Measurements from ENCODE around the gene SNAPC4.

Gene SNAPC4

DNA sequence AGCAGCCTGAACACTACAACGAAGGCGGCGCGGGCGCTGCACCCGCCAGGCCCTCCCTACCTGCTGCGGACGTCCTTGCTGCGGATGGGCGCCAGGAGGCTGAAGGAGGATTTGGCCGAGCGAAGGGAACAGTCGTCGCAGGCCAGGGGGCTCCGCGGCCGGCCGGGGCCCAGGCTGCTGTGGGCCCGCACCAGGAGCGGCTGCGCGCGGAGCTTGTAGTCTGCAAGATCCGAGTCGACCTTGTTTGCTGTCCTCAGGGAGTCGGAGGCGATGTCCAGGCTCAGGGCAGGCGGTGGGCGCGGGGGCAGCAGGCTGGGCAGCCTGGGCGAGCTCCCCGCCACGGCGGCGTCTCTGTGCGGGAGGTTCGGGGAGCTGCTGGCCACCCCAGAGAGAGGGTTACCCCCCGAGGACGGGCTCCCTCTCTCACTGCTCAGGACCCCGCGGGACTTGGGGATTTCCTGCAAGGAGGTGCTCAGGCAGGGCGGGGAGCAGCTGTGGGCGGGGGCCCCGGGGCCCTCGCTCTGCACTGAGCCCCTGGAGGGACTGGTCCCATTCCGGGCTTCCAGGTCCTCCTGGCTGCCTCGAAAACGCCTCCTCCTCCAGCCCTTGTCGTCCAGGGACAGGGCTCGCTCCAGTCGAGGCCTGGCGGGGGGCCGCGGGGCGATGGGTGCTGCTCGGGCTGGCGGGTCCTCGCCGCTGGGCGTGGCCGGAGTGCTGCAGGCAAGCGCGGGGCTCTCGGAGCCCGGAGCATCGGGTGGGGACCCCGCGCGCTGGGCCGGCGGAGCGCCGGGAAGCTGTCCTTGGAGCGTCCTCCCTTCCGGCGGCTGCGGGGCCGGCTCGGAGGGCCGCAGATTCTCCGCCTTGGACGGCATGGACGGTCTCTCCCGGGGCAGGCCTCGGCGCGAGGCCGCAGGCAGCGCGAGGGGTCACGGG is 38.8 kb upstream of the SNAPC4 start:
- no peak for DNase-seq (ENCODE audit: low read depth)
- TF ChIP-seq, protein P1, sequence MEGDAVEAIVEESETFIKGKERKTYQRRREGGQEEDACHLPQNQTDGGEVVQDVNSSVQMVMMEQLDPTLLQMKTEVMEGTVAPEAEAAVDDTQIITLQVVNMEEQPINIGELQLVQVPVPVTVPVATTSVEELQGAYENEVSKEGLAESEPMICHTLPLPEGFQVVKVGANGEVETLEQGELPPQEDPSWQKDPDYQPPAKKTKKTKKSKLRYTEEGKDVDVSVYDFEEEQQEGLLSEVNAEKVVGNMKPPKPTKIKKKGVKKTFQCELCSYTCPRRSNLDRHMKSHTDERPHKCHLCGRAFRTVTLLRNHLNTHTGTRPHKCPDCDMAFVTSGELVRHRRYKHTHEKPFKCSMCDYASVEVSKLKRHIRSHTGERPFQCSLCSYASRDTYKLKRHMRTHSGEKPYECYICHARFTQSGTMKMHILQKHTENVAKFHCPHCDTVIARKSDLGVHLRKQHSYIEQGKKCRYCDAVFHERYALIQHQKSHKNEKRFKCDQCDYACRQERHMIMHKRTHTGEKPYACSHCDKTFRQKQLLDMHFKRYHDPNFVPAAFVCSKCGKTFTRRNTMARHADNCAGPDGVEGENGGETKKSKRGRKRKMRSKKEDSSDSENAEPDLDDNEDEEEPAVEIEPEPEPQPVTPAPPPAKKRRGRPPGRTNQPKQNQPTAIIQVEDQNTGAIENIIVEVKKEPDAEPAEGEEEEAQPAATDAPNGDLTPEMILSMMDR (IDR thresholded peaks at IDR 0.05; ENCODE audit: control insufficient read depth, extremely low read depth, insufficient read depth): no peak
- peak overlapping the region; percentile 67 for H3K4me3 ChIP-seq (ENCODE audit: low read depth, low read length)

DNA sequence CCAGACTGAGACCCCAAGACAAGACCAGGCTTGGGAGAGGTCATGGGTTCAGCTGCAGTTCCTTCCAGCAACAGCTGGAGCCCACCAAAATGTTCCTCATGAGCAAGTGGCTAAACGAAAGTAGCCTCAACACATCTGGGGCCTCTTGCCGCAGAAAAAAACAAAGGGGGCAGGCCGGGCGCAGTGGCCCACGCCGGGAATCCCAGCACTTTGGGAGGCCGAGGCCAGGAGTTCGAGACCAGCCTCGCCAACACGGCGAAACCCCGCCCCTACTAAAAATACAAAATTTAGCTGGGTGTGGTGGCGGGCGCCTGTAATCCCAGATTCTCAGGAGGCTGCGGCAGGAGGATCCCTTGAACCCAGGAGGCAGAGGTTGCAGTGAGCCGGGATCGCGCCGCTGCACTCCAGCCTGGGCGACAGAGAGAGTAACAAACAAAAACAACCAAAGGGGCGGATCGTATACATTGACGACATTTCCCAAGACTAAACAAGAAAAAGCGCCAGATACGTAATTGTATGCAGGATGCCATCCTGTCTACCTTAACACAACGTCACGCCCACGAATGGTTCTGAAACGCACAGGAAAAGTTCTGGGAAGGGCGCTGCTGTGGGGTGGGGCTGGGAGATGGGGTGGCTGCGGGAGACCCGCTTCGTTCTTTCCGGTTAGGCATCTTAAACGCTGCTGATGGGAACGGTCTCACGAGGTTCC is 38.0 kb upstream of the SNAPC4 start:
- peak overlapping the region; percentile 67; the same call in 1 of the 2 replicates for H3K4me3 ChIP-seq (ENCODE audit: low read depth, low read length)
- no peak for DNase-seq (ENCODE audit: low read depth)
- TF ChIP-seq, protein P1 (IDR thresholded peaks at IDR 0.05; ENCODE audit: control insufficient read depth, extremely low read depth, insufficient read depth): no peak

DNA sequence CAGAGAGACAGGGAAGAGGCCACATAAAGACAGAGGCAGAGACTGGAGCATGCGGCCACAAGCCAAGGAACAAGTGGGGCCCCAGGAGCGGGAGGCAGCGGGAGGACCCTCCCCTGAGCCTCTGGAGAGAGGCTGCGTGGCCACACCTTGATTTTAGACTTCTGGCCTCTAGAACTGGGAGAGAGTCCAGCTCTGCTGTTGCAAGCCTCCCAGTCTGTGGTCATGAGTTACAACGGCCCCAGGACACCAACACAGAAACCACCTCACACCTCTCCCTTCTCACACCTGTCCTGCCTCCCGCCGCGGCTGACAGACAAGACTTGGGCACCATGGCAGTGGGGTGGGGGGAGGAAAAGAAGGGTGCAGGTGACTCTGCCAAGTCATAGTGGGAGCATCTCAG is 37.5 kb upstream of the SNAPC4 start:
- DNase-seq (ENCODE audit: low read depth): no peak
- no peak overlapping the region for H3K4me3 ChIP-seq (ENCODE audit: low read depth, low read length)
- TF ChIP-seq, protein P1 (IDR thresholded peaks at IDR 0.05; ENCODE audit: control insufficient read depth, extremely low read depth, insufficient read depth): no peak

GRCh38 chr9:136436055-136436634 is 36.2 kb upstream of the SNAPC4 start:
- TF ChIP-seq, protein P1 (IDR thresholded peaks at IDR 0.05; ENCODE audit: control insufficient read depth, extremely low read depth, insufficient read depth): no peak
- H3K4me3 ChIP-seq (ENCODE audit: low read depth, low read length): no peak overlapping the region
- no peak for DNase-seq (ENCODE audit: low read depth)

GRCh38 chr9:136434580-136435169 is 34.7 kb upstream of the SNAPC4 start:
- DNase-seq (ENCODE audit: low read depth): no peak
- TF ChIP-seq, protein P1 (IDR thresholded peaks at IDR 0.05; ENCODE audit: control insufficient read depth, extremely low read depth, insufficient read depth): no peak
- no peak overlapping the region for H3K4me3 ChIP-seq (ENCODE audit: low read depth, low read length)

DNA sequence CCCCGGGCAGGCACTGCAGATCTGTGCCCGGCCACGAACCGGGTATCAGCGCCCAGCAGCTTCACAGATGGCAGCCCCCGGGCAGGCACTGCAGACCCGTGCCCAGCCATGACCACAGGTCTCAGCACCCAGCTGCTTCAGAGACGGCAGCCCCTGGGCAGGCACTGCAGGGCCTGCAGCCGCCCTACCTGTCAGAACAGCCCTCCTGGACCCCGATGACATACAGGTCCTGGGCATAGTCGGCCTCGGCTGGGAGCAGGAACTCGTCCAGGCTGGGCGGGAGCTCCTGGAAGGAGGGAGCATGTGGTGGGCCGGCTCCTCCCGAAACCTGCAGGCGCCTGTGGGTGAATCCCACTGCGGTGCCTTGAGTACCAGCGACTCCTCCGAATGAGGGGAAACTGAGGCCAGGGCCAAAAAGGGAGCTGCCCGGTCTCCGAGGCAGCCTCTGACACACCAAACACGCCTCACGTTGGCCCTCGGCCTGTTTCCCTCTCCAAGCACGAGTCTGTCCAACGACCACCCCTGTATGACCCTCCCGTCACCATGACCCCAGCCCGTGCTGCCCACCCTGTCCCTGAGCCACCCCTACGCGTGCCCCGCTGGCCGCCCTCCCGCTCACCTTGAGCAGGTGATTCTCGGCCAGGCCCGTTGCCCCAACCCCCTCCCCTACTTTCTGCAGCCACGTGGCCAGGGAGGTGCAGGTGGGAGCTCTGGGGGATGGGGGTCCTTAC is 34.0 kb upstream of the SNAPC4 start:
- no peak overlapping the region for H3K4me3 ChIP-seq (ENCODE audit: low read depth, low read length)
- no peak for DNase-seq (ENCODE audit: low read depth)
- TF ChIP-seq, protein P1 (IDR thresholded peaks at IDR 0.05; ENCODE audit: control insufficient read depth, extremely low read depth, insufficient read depth): no peak

Measured in LNCaP clone FGC (cell line).